Mesenchymal stem cell (in vitro differentiated cells and primary cell): ENCODE measurements around the gene PKN2.

ENCODE experiments used
- DNase-seq: peaks from one replicate; pipeline ENCODE4 v3.0.0-alpha.2; 2013
- H2AFZ ChIP-seq: one replicate; pipeline ENCODE4 v1.6.1; 2013; ENCODE audit warnings: low read depth, mild to moderate bottlenecking, control low read depth, inconsistent platforms, low read length, moderate library complexity
- H2AK5ac ChIP-seq: 2 replicates; pipeline ENCODE4 v1.6.1; 2013; ENCODE audit warnings: low read length, moderate library complexity, mild to moderate bottlenecking, inconsistent platforms; ENCODE audit not compliant: severe bottlenecking
- H2BK120ac ChIP-seq: one replicate; pipeline ENCODE4 v1.6.1; 2013; ENCODE audit warnings: low read depth, mild to moderate bottlenecking, inconsistent platforms, low read length, moderate library complexity
- H2BK12ac ChIP-seq, 2 experiments: one replicate each; pipeline ENCODE4 v1.6.1; 2013; ENCODE audit warnings: inconsistent platforms in 2 of 2, low read length in 2 of 2, mild to moderate bottlenecking in 2 of 2, moderate library complexity in 2 of 2, control low read depth in 1 of 2
- H2BK15ac ChIP-seq: one replicate; pipeline ENCODE4 v1.6.1; 2013; ENCODE audit warnings: mild to moderate bottlenecking, low read depth, inconsistent platforms; ENCODE audit not compliant: poor library complexity, severe bottlenecking
- H2BK5ac ChIP-seq: 2 replicates; pipeline ENCODE4 v1.6.1; 2013; ENCODE audit warnings: low read depth, mild to moderate bottlenecking, low read length, control low read depth, inconsistent platforms; ENCODE audit not compliant: poor library complexity, severe bottlenecking
- H3K14ac ChIP-seq, 2 experiments: one replicate each; pipeline ENCODE4 v1.6.1; 2013; ENCODE audit warnings: inconsistent platforms in 2 of 2, low read length in 2 of 2, control low read depth in 1 of 2, mild to moderate bottlenecking in 1 of 2, moderate library complexity in 1 of 2
- H3K18ac ChIP-seq, 2 experiments: one replicate each; pipeline ENCODE4 v1.6.1; 2013; ENCODE audit warnings: inconsistent platforms in 2 of 2, low read length in 2 of 2, control low read depth in 1 of 2, low read depth in 1 of 2, mild to moderate bottlenecking in 1 of 2
- H3K23ac ChIP-seq, 2 experiments: one replicate each; pipeline ENCODE4 v1.6.1; 2013; ENCODE audit warnings: inconsistent platforms in 2 of 2, low read length in 2 of 2, mild to moderate bottlenecking in 2 of 2, moderate library complexity in 2 of 2, control low read depth in 1 of 2
- H3K27ac ChIP-seq: 2 replicates; pipeline ENCODE4 v1.5.1; 2013; ENCODE audit warnings: mild to moderate bottlenecking, moderate library complexity, low read length, control low read depth, inconsistent platforms; ENCODE audit not compliant: poor library complexity, severe bottlenecking
- H3K27me3 ChIP-seq, 2 experiments: 2 replicates each; pipeline versions ENCODE4 v1.6.1 to v1.7.0; 2013; ENCODE audit warnings: low read length in 2 of 2, mild to moderate bottlenecking in 2 of 2, moderate library complexity in 2 of 2, control low read depth in 1 of 2, inconsistent platforms in 1 of 2; ENCODE audit not compliant: control insufficient read depth in 1 of 2, insufficient read depth in 1 of 2
- H3K36me3 ChIP-seq, 2 experiments: 2 replicates each; pipeline versions ENCODE4 v1.6.1 to v1.7.0; 2013; ENCODE audit warnings: low read length in 2 of 2, control low read depth in 1 of 2, inconsistent platforms in 1 of 2, low read depth in 1 of 2, mild to moderate bottlenecking in 1 of 2; ENCODE audit not compliant: insufficient read depth in 2 of 2, control insufficient read depth in 1 of 2
- H3K4ac ChIP-seq, 2 experiments: one replicate each; pipeline ENCODE4 v1.6.1; 2013; ENCODE audit warnings: inconsistent platforms in 2 of 2, low read length in 2 of 2, mild to moderate bottlenecking in 2 of 2, moderate library complexity in 2 of 2, control low read depth in 1 of 2, low read depth in 1 of 2
- H3K4me1 ChIP-seq: 2 replicates; pipeline ENCODE4 v1.6.1; 2013; ENCODE audit warnings: low read depth, low read length, control low read depth; ENCODE audit not compliant: control insufficient read depth, insufficient read depth
- H3K4me2 ChIP-seq: 2 replicates; pipeline ENCODE4 v1.6.1; 2013; ENCODE audit warnings: low read length, mild to moderate bottlenecking, inconsistent platforms; ENCODE audit not compliant: poor library complexity, severe bottlenecking
- H3K4me3 ChIP-seq, 2 experiments: 2 replicates each; pipeline versions ENCODE4 v1.5.1 to v1.7.0; 2013; ENCODE audit warnings: low read length in 2 of 2, mild to moderate bottlenecking in 2 of 2, control low read depth in 1 of 2, low read depth in 1 of 2; ENCODE audit not compliant: insufficient read depth in 1 of 2
- H3K79me1 ChIP-seq: replicated peaks from 2 replicates; pipeline ENCODE4 v1.6.1; 2013; ENCODE audit warnings: mild to moderate bottlenecking, control low read depth, low read length, inconsistent platforms; ENCODE audit not compliant: poor library complexity, severe bottlenecking
- H3K9ac ChIP-seq: 2 replicates; pipeline ENCODE4 v1.7.0; 2013; ENCODE audit warnings: mild to moderate bottlenecking, low read length, moderate library complexity
- H3K9me3 ChIP-seq: 2 replicates; pipeline ENCODE4 v1.7.0; 2013; ENCODE audit warnings: mild to moderate bottlenecking, low read length; ENCODE audit not compliant: control insufficient read depth
- H4K8ac ChIP-seq: one replicate; pipeline ENCODE4 v1.6.1; 2013; ENCODE audit warnings: inconsistent platforms, mild to moderate bottlenecking, low read length, moderate library complexity
- H4K91ac ChIP-seq: one replicate; pipeline ENCODE4 v1.6.1; 2013; ENCODE audit warnings: mild to moderate bottlenecking, low read length, inconsistent platforms
- WGBS: methylation state at CpG from one replicate; pipeline ENCODE4 v1.1.7; 2013; ENCODE audit warnings: mixed read lengths; 5-methylcytosine and 5-hydroxymethylcytosine counted together

PKN2 gene

GRCh38 chr1:88801575-88802208 lies 117.6 kb downstream of the PKN2 start:
- Histone ChIP-seq H2BK12ac (no peak overlapping the region), H3K14ac (no peak overlapping the region), H4K8ac (peak overlapping the region; percentile 69), H3K27ac (peak overlapping the region; percentile 45), H3K4me3 (no peak overlapping the region), H3K18ac (no peak overlapping the region), H2AK5ac (peak overlapping the region; percentile 45), H3K4ac (no peak overlapping the region), H2BK5ac (peak overlapping the region; percentile 87), H4K91ac (no peak overlapping the region), H3K23ac (no peak overlapping the region), H3K4me2 (no peak overlapping the region), H3K4me1 (no peaks in the 10 kb centered on the region), H3K9me3 (peaks cover 9% of the 10 kb centered on the region), H3K27me3 (no peaks in the 10 kb centered on the region), H2BK120ac (no peak overlapping the region), H3K79me1 (peaks cover 7% of the 10 kb centered on the region), H2AFZ (no peak overlapping the region), H3K9ac (no peak overlapping the region), H3K36me3 (peaks cover 11 to 70% of the 10 kb centered on the region in 2 experiments), H2BK15ac (no peak overlapping the region)
- whole genome bisulfite sequencing, result 98% methylated on average over 9 of the region's 9 CpGs
- peak; percentile 23 for DNase-seq

GRCh38 chr1:88802404-88802803 lies 118.3 kb downstream of the PKN2 start:
- H3K9ac ChIP-seq, result no peak overlapping the region
- H3K14ac ChIP-seq, result no peak overlapping the region
- no peak overlapping the region for H2AK5ac ChIP-seq
- no peak overlapping the region for H2BK120ac ChIP-seq
- H3K27me3 ChIP-seq, result no peaks in the 10 kb centered on the region
- no peak for DNase-seq
- no peak overlapping the region for H4K8ac ChIP-seq
- no peak overlapping the region for H2BK12ac ChIP-seq
- H3K9me3 ChIP-seq, result peaks cover 9% of the 10 kb centered on the region
- no peak overlapping the region for H2BK5ac ChIP-seq
- no peak overlapping the region for H3K18ac ChIP-seq
- no peak overlapping the region for H3K4ac ChIP-seq
- WGBS, result 92% methylated on average over 7 of the region's 7 CpGs
- peak overlapping the region; percentile 39 for H4K91ac ChIP-seq
- H3K27ac ChIP-seq, result peak overlapping the region; percentile 34
- H3K79me1 ChIP-seq, result peaks cover 8% of the 10 kb centered on the region
- H3K4me2 ChIP-seq, result no peak overlapping the region
- no peak overlapping the region for H3K23ac ChIP-seq
- H3K4me1 ChIP-seq, result no peaks in the 10 kb centered on the region
- H2BK15ac ChIP-seq, result no peak overlapping the region
- no peak overlapping the region for H2AFZ ChIP-seq
- H3K4me3 ChIP-seq, result no peak overlapping the region
- peaks cover 8 to 75% of the 10 kb centered on the region in 2 experiments for H3K36me3 ChIP-seq

GRCh38 chr1:88802950-88803349 lies 118.9 kb downstream of the PKN2 start:
- Histone ChIP-seq H3K79me1 (peaks cover 8% of the 10 kb centered on the region), H2BK5ac (no peak overlapping the region), H3K27ac (peak overlapping the region; percentile 28), H3K4ac (no peak overlapping the region), H3K4me2 (no peak overlapping the region), H2BK120ac (no peak overlapping the region), H4K91ac (no peak overlapping the region), H3K18ac (no peak overlapping the region), H2AFZ (no peak overlapping the region), H2AK5ac (no peak overlapping the region), H3K14ac (no peak overlapping the region), H3K23ac (no peak overlapping the region), H3K4me3 (no peak overlapping the region), H2BK15ac (no peak overlapping the region), H3K9ac (no peak overlapping the region), H3K27me3 (no peaks in the 10 kb centered on the region), H4K8ac (no peak overlapping the region), H3K9me3 (peaks cover 9% of the 10 kb centered on the region), H2BK12ac (no peak overlapping the region), H3K36me3 (peaks cover 8 to 77% of the 10 kb centered on the region in 2 experiments), H3K4me1 (no peaks in the 10 kb centered on the region)
- no CpG with 5 or more reads among the region's 2 CpGs for WGBS
- DNase-seq, result peak; percentile 11

GRCh38 chr1:88803444-88803843 lies 119.4 kb downstream of the PKN2 start:
- no peak overlapping the region for H2BK5ac ChIP-seq
- H3K9me3 ChIP-seq, result peaks cover 9% of the 10 kb centered on the region
- H3K79me1 ChIP-seq, result peaks cover 8% of the 10 kb centered on the region
- WGBS, result 100% methylated on average over 1 of the region's 5 CpGs
- no peak overlapping the region for H3K27ac ChIP-seq
- H3K4me1 ChIP-seq, result no peaks in the 10 kb centered on the region
- no peak overlapping the region for H2AFZ ChIP-seq
- no peak overlapping the region for H3K14ac ChIP-seq
- no peak overlapping the region for H3K4me2 ChIP-seq
- H3K23ac ChIP-seq, result no peak overlapping the region
- H3K9ac ChIP-seq, result no peak overlapping the region
- peaks cover 8 to 77% of the 10 kb centered on the region in 2 experiments for H3K36me3 ChIP-seq
- H2BK15ac ChIP-seq, result no peak overlapping the region
- H2AK5ac ChIP-seq, result no peak overlapping the region
- no peak overlapping the region for H2BK120ac ChIP-seq
- H3K18ac ChIP-seq, result no peak overlapping the region
- DNase-seq, result no peak
- H3K27me3 ChIP-seq, result no peaks in the 10 kb centered on the region
- H3K4me3 ChIP-seq, result no peak overlapping the region
- no peak overlapping the region for H2BK12ac ChIP-seq
- no peak overlapping the region for H4K8ac ChIP-seq
- no peak overlapping the region for H4K91ac ChIP-seq
- H3K4ac ChIP-seq, result no peak overlapping the region
